NCI-H2196 treated with DMSO at 0.1 percent for 48 hours (cell line): Measurements from ENCODE around the gene ARID1B.

Experiments
- DNase-seq: peaks from one replicate; lab custom pipeline; 2025; ENCODE audit not compliant: unreplicated experiment; lab: John Stamatoyannopoulos, UW

Gene ARID1B

DNA sequence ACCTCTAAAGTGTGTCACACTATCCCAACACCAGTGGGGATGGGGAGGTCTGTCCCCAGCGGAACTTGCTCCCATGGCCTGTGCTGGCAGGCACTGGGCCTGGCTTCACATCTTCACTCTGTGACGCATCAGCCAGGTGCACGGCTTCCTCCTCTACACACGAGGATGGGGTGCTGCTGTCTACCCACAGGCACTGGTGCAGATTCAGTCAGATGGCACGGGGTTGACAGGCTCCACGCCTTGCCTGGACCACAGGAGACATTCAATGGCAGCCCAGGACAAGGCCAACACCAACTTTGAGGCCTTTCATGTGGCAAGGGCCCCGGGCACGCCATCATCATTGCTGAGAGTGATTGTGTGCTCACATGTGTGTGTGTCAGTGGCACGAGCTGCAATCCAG, 453.7 kb downstream of the ARID1B start:
- no peak for DNase-seq

DNA sequence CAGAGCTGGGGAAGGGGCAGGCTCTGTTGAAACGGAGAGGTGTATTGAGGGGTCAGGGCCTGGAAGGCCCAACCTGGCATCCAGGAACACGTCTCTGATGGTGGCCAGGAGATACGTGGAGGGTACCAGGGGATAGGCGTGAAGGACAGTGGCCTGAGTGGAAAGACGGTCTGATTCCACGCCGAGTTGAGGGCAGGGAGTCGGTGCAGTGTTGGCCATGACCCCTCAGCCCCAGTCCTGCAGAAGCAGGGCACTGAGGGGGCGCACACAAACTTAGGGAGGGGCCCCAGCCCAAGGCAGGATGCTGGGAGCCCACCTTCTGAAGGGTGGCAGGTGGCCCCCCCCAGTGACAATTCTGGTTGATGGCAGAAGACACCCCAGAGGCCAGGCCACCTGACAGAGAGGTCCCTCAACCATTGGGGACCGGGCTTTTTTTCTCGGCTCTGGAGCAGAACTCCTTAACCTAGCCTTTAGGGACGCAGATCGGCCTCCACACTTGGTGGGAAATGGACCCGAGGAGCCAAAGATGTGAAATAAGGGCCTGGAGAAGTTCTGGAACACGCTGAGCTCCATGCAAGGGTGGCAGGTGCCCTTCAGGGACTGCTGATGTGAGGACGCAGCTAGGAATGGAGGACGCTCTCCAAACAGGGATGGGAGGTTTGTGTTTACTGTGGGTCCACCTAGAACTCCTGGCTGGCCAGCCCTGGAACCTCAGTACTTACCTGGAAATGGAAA, 455.1 kb downstream of the ARID1B start:
- no peak for DNase-seq

DNA sequence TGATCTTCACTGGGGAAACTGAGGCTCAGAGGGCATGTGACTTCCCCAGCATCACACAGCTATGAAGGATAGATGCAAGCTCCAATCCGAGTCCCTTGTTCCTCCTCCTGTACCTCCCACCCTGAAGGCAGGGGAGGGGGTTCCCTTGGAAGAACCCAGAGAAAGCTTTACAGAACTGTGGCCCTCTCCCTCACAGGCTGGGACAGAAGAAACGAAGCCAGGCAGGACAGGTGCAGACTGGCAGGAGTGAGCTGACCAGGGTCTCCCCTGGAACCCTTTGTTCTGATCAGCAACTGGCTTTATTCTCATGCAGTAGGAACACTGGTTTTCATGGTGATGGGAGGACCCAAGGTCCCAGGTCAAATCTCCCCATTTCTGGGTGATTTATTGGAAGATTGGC, 456.0 kb downstream of the ARID1B start:
- DNase-seq = no peak

DNA sequence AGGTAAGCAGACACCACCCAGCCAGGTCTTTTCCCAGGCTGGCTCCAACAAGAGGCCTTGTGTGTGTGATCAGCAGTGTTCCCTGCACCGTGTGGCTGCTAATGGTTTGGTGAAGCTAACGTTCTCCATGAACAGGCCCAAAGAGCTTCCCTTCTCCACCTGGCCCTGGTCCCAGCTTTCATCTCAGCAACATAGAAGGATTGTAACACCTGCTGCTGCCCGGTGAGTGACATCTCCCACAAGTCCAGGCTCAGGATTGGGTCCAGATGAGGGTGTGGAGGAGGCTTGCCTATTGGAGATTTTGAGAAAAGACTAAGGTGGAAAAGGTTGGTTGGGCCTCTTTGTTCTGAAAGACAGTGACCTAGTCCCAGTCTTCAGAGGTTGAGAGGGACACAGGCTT, 456.5 kb downstream of the ARID1B start:
- no peak for DNase-seq

DNA sequence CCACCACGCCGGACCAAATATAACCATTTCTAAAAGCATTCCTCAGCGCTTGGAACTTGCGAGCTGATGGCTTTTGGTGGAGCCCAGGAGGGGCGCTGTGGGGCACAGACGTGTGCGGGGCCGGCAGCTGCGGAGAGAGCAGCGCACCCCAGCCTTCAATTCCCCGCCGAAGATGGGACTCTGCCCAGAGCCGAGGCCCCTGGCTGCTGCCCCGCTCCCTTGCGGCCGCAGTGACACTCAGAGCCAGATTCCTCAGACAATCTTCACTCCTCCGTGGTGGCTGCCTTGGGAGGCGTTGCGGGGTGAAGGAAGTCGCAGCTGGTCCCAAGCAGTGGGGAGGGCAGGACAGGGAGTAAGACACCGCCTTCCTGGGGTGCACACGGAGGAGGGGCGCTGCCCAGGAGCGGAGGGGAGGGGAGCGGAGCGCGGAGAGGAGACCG, 458.4 kb downstream of the ARID1B start:
- no peak for DNase-seq

DNA sequence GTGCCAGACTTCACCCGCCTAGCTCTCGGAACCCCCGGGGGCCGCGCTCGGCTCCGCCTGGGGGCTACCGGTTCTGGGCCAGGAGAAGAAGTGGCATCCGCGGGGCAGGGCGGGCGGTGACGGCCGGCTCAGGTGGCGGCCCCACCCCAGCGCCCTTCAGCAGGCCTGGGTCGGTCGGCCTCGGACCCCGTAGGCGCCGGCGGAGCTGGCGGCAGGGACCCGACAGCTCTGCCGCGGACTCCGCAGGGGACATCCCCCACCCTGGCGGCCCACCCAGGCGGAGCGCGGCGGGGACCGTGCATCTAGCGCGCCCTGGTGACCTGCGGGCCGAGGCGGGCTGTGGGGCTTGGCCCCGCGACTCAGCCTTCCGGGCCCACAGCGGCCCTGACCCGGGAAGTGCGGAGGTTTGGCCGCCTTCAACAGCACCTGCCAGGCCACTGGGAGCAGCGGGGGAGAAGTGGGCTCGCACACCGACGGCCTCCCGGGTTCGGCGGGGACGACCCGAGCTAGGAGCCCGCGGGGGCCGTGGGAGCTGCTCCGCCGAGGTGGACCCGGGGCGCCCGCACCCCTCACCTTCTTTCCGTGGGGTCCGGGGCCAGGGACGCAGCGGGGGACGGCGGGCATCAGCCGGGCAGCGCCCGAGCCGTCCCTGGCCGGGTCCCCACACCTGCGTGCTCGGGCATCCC, 459.0 kb downstream of the ARID1B start:
- DNase-seq = no peak

DNA sequence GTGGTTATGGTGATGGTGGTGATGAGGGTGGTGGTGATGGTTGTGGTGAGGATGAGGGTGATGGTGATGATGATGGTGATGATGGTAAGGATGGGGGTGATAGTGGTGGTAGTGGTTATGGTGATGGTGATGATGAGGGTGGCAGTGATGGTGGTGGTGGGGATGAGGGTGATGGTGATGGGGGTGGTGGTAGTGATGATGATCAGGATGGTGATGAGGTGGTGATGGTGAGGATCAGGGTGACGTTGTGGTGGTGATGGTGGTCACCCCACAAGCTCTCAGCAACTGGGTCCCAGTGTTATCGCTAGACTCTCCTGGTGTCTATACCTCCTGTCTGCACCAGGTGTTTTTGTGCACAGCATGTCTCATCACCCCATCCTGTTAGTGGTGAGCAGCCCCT, 461.2 kb downstream of the ARID1B start:
- no peak for DNase-seq

DNA sequence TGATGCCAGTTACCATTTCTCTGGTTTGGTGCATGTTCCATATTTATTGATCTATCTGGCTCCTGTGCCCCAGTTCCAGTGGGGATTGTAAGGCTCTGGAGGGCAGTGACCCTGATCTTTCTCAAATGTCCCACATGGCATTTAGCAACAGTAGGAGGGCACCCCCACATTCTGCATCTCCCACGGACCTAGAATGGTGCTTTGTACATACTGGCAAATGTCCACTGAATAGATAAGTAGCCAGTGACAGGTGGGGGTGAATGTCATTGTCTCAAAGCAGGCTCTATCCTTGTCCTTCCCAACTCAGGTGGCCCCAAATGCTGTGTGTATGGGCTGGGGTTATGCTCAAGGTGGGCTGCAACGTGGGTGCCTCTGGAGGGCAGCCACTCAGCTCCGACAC, 462.0 kb downstream of the ARID1B start:
- DNase-seq = no peak

DNA sequence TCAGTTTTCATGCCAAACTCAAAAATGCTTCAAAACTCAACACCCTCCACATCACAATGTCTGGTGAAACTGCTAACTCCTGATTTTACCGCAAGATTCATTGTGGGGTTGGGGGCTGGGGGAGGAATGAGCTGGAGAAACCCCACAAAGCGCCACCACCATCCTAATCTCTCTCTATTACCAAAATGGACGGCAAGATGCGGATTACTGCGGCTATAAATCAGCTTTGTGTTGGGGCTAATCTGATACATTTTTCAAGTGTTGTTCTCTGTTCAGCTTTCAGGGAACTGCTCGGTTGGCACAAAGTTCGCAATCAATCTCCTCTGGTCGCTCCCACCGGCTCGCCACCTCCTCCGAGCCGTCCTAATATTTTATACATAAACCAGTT, 462.5 kb downstream of the ARID1B start:
- DNase-seq = no peak

DNA sequence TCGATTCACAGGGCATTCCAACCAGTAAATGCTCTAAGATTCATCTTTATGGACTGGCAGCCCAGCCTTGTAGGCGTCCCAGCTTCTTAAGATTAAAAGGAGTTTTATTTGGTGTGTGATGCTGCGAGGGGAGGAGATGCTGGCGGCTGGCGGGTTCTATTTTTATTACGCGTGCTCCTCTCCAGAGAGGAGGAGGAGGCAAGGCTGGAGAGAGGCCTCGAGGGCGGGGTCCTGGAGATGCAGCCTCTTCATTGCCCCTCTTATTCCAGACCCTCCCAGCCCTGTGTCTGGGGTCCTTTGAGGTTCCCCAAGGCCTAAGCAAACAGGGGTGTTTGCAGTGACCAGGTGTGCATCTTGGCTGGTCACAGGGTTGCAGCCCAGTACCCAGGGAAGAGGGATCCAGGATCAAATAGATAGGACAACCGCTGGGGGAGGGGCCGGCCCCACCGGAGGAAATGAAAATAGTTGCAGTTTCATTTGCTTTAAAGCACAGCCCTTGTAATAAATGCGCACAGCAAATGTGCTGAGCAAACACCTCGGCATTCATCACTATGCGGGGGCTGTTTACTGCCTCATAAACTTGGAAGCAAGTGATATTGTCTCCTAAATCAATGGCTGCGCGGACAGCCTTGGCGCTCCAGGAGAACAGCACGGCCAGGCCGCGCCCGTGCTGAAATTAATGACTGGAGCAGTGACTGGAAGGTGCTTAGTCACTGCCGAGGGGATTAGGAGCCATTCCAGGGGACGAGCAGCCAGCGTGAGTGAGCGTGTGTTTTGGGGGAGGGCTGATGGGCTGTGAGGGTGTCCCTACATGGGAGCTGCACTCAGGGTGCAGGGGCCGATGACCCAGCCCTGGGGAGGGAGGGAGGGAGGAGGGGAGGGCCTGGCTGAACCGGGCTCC, 463.1 kb downstream of the ARID1B start:
- no peak for DNase-seq

DNA sequence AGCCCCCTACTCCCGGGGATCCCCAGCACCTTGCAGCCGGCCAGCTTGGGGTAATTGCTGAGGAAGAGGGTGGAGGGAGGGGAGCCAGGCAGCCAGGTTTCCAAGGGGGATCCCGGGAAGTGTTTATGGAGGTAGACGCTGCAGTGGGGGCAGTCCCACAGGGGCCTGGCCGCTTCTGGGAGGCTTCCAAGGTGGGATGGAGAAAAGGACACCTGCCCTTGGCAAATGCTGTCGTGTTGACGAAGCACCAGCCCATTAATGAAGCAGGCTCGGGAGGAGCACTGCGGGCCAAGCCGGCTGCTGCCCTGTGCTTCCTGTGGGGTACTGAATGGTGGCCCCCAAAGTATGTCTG, 463.8 kb downstream of the ARID1B start:
- no peak for DNase-seq

DNA sequence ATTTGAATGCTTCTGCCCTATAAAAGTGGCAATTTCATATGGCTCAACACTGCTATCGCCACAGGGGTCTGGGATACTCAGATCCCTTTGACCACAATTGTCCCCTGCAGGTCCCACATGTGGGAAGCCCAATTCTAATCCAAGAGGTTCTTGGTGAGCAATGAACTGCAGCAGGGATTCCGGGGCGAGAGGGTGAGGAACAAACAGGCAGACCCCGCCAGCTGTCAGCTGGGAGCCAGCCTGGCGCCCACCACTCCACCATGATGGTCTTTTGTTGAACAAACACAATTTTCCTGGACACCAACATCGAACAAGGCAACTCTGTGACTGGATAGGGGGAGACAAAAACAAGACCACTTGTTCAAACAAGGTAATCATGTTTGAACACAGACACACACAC, 465.6 kb downstream of the ARID1B start:
- no peak for DNase-seq

DNA sequence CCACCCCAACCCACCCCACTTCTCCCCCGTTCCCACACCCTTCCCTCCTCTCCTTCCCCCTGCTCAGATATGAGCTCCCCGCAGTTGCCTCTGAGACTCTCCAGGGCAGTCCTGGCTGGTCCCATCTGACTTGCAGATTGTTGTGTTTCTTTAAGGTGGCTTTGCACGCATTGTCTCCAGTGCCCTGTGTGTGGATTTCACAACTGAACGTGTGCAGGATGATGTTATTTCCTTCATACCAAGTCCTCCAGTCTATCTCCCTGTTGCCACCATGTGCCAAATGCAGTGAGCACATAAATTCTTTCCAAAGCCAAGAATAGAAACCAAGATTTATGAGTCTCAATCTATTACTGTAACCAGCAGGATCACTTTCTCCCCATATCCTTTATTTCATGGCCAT, 467.0 kb downstream of the ARID1B start:
- no peak for DNase-seq

DNA sequence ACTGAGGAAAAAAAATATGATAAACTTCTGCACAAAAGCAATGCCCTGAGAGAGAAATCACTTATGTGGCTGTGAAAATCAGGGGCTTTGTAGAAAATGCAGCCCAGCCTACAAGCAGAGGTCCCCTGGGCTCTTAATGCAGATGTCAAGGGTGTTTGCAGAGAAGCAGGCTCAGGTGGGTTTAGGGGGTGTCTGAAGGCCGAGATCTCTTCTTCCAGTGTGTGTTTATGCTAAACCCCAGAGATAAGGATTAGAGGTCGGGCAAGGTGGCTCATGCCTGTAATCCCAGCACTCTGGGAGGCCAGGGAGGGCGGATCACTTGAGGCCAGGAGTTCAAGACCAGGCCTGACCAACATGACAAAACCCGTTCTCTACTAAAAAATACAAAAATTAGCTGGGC, 467.6 kb downstream of the ARID1B start:
- DNase-seq = no peak

DNA sequence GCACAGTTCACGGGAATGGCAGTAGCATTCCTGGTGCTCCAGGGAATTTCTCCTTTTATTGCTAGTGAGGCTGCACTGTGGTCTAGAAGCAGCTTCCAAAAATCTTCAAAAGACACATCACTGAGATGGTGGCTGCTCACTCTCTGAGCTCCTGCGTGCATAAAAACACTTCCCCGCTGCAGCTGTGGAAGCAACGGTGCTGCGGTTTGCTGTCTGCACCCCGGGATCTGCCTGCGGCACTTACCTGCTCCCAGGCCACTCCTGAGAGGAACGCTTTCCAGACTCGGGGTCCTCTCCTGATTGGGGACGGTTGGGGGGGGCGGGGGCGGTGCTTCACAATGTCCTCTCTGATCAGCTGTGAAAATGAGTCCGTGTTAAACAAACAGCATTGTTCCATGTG, 468.3 kb downstream of the ARID1B start:
- no peak for DNase-seq

DNA sequence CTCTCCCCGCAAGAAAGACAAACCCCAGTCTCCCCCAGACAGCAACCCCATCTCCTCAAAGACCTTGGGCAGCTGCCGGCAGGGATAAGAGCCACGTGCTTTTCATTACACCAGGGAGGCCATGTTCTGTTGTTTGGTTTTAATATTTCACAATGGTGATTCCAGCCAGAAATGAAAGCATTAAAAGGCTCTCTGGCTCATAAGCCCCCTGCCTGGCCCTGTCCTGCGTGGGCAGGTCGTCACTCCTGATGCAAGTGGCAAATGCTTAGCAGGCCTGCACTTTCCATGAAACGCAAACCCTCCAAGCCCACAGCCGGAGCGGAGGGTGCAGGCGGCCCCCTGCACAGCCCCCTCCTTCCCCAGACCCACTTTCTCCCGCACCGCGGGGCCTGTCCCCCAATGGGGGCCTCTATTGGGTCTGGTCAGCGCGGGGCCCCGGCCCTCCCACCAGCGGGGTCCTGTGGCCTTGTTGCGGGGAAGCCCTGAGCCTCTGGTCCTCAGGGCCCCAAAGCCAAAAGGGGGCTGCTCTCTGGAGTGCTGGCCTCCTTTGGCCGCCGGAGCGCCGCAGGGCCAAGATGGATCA, 469.0 kb downstream of the ARID1B start:
- DNase-seq = no peak

DNA sequence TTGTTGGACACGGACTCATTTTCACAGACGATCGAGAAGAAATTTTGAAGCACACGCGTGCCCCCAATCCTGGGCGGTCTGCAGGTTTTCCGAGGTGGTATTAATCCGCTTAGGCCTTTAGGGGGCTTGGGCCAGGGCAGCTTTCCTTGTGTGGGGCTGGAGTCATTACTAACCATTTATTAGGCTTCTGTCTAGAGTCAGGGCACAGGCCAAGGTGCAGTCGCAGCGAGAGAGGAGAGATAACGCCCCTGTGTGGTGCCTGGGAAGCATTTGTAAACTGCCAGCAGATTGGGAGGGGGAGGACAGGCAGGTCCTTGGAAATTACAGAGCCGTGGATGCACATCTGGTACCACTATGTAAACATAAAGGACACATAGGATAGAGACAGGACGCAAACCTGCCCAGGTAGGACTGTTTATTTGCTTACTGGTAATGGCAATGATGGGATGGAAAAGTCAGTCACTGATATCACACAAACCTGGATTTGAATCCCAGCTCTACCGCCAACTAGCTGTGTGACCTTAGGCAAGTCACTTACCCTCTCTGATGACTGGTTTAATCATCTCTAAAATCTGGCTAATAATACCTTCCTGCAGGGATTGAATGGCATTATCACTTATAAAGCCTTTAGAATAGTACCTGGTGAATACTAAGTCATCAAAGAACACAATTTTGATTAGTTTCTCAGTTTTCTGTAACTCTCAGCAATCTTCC, 469.8 kb downstream of the ARID1B start:
- no peak for DNase-seq

DNA sequence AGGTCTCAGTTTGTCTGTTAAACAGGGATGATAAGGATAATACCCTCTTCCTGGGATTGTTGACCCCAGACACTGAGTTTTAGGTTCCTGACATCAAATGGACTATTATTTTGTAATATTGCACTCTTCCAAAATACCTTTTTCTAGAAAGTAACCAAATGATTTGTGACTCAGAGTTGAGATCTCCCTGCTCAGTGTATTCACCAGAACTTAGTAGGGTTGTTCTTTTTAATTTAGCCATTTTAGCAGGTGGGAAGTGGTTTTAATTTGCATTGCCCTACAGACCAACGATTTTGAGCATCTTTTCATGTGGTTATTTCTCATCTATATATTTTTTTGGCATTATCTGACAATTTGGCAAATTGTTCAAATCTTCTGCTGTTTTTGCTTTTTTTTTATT, 471.1 kb downstream of the ARID1B start:
- no peak for DNase-seq

DNA sequence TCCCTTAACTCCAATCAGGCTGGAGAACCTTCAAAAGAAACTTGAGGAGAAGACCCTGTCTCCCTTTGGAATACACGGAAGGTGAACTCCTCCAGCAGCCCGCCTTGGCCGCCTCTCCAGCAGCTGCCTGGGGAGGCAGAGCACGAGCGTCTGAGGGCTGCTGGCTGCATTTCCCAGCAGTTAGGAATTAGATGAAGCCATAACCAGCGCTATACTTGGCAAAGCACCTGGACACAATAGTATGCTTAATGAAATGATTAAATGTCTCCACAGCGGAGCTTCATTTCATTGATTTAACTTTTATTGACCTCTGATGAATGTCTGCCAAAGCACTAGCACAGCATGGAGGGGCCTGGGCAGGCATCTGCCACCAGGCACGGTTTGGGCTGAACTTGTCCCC, 472.6 kb downstream of the ARID1B start:
- no peak for DNase-seq

DNA sequence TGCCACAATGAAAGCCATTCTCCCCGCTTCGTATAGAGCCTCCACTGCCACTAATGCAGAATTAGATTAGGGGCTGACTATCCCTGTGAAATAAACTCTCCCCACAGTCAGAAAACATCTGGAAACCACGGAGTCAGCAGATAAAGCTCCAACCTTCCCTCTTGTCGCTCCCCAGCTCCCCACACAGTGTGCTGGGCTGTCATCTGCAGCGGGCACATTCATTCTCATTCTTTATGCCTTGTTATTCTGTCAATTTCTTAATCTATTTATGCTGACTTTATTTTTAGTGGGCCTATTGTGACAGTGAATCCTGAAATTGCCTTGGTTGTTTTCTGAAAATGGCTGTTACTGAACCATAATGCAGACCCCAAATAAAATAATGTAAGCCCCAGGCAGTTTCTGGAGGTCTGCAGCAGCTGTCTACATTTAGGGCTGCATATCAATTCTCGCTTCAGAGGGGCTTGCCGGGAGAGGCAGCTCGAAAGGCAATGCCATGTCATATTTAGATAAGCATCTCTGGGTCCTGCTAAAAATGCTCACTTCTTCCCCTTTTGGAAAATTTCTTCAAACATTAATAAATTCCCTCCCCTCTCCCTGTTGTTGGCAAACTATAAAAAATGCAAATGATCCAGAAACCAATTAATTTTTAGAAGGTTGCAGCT, 474.5 kb downstream of the ARID1B start:
- no peak for DNase-seq
